ENCODE measurements around the gene CDC25B. TPM values are rescaled to one million over a fixed set of nuclear protein-coding genes. Genes with fewer than 3 reads are reported as not detected.

Gene CDC25B
- total and polyA plus RNA-seq, 2 of the 8 experiments (the other 6 are each of a cell fraction or from before 2014, with no cell fraction given), result 21.7 to 31.2 TPM

GRCh38 chr20:3749689-3750531, 46.2 kb upstream of the CDC25B start:
- peak overlapping the region; percentile 68; the same call in 1 of the 2 replicates for H2BK12ac ChIP-seq (ENCODE audit: low read depth, low read length)
- POLR2A ChIA-PET (ENCODE audit: partially characterized antibody), result interaction anchor here (0.7 to 1.9 kb wide), 9 partner anchors 10 to 71 kb away, joined by 3 to 8 read pairs (median 4); partner anchors contain the start of genes AP5S1 and HSPA12B
- CTCF ChIA-PET (ENCODE audit: partially characterized antibody), result interaction anchor here (0.5 to 18.6 kb wide), 35 partner anchors 13 to 366 kb away, joined by 3 to 308 read pairs (median 5); partner anchors contain the start of genes ADISSP, AP5S1, CENPB and HSPA12B
- no peaks in the 10 kb centered on the region; a peak in 1 of 8 replicates for H3K36me3 ChIP-seq (ENCODE audit: control insufficient read depth in 2 of 4, insufficient read depth in 4 of 4, low read length in 3 of 4)
- peak overlapping the region; percentile 83 for H4K8ac ChIP-seq (ENCODE audit: extremely low read depth, insufficient read depth, low read length)
- no peak overlapping the region for H2AK5ac ChIP-seq (ENCODE audit: low read depth, low read length)
- no peak overlapping the region for H3K23ac ChIP-seq (ENCODE audit: insufficient read length)
- H2BK120ac ChIP-seq (replicated peaks; ENCODE audit: low read depth, low read length), result no peak overlapping the region
- H3K79me2 ChIP-seq (ENCODE audit: control insufficient read depth in 1 of 2, insufficient read depth in 2 of 2, low read length in 2 of 2), result no peaks in the 10 kb centered on the region
- no peak overlapping the region for H2BK20ac ChIP-seq (ENCODE audit: low read length)
- FAIRE-seq (no peak), DNase-seq (ENCODE audit: low read depth in 1 of 2, low spot score in 2 of 2) (peak; percentile 46 to 94)
- H3K14ac ChIP-seq (ENCODE audit: insufficient read length), result no peak overlapping the region
- no peak overlapping the region; the same call in 1 of the 2 replicates for H2AFZ ChIP-seq (ENCODE audit: low read length)
- peak overlapping the region; percentile 51 to 89 for H3K4me2 ChIP-seq (ENCODE audit: insufficient read depth in 1 of 2, low read depth in 2 of 2, low read length in 2 of 2)
- 0 out of 2 replicates have a peak overlapping the region, but pooled peaks have one; percentile 66 for H3K18ac ChIP-seq (ENCODE audit: extremely low read depth, low read length)
- WGBS, 2 experiments (ENCODE audit: extremely low coverage in 1 of 2, insufficient coverage in 1 of 2, insufficient read length in 1 of 2, insufficient replicate concordance in 2 of 2, low coverage in 1 of 2, low lambda C conversion rate in 2 of 2, missing lambda C conversion rate in 1 of 2), result 10% methylated on average over 49 of the region's 72 CpGs; no CpG with 5 or more reads in 1 of the 2 experiments
- H3K23me2 ChIP-seq (ENCODE audit: low read depth, low read length), result peaks cover 22% of the 10 kb centered on the region
- H3K4me1 ChIP-seq (replicated peaks in 1 of 4; ENCODE audit: control insufficient read depth in 3 of 4, insufficient read depth in 4 of 4, low read length in 3 of 4), result peaks cover 0 to 23% (median 7%) of the 10 kb centered on the region in 4 experiments; a peak in 5 of 7 replicates
- no peaks in the 10 kb centered on the region for H3K79me1 ChIP-seq (ENCODE audit: low read depth, low read length)
- no peak overlapping the region for H3K4ac ChIP-seq (replicated peaks; ENCODE audit: insufficient read length, low read depth, low read length)
- no peaks in the 10 kb centered on the region for H3K9me3 ChIP-seq (ENCODE audit: insufficient read depth in 2 of 2, low read depth in 1 of 2, low read length in 1 of 2)
- no peak overlapping the region; a peak in 1 of 7 replicates for H3K9ac ChIP-seq (replicated peaks in 1 of 4; ENCODE audit: extremely low read depth in 1 of 4, low read depth in 3 of 4, low read length in 3 of 4)
- peak overlapping the region; percentile 71; the same call in 1 of the 2 replicates for H2BK5ac ChIP-seq (ENCODE audit: low read depth, low read length)
- no peak overlapping the region for H2BK15ac ChIP-seq (ENCODE audit: low read length)
- peaks cover 4 to 26% (median 20%) of the 10 kb centered on the region in 4 experiments for H3K27me3 ChIP-seq (replicated peaks in 1 of 4; ENCODE audit: control insufficient read depth in 3 of 4, extremely low read depth in 1 of 4, insufficient read depth in 3 of 4, low read length in 3 of 4)
- H3K56ac ChIP-seq (replicated peaks; ENCODE audit: insufficient read length, low read depth, low read length), result no peak overlapping the region
- no peak overlapping the region for H3K27ac ChIP-seq (ENCODE audit: low read depth, low read length)
- H4K5ac ChIP-seq (ENCODE audit: insufficient read length, low read depth, low read length), result no peak overlapping the region
- peak overlapping the region; percentile 19 to 61 (median 50) for H3K4me3 ChIP-seq (ENCODE audit: extremely low read depth in 1 of 4, insufficient read depth in 2 of 4, low read depth in 3 of 4, low read length in 4 of 4)
- peak overlapping the region; percentile 91 for H4K91ac ChIP-seq (replicated peaks; ENCODE audit: insufficient read length, low read length)
- H4K20me1 ChIP-seq (replicated peaks in 1 of 2; ENCODE audit: control insufficient read depth in 1 of 2, insufficient read depth in 2 of 2, low read length in 2 of 2), result peaks cover 2 to 17% of the 10 kb centered on the region in 2 experiments
- TF ChIP-seq SIRT6 (IDR thresholded peaks at IDR 0.05; ENCODE audit: low read length) (no peak), KDM4A (IDR thresholded peaks at IDR 0.05; ENCODE audit: low read depth, low read length, severe bottlenecking) (peak; percentile 86), SUZ12 (IDR thresholded peaks at IDR 0.05; ENCODE audit: low read length) (no peak), TAF1 (IDR thresholded peaks at IDR 0.05; ENCODE audit: low read depth, low read length) (peak; percentile 63), SIN3A (conservative IDR thresholded peaks at IDR 0.05 in 1 of 2, IDR thresholded peaks at IDR 0.05 in 1 of 2; ENCODE audit: low read depth in 1 of 2, low read length in 2 of 2) (0 out of 4 replicates have a peak, but pooled peaks of 1 of the 2 experiments have one; percentile 63), JUND (IDR thresholded peaks at IDR 0.05; ENCODE audit: low read length) (no peak), EGR1 (IDR thresholded peaks at IDR 0.05; ENCODE audit: borderline replicate concordance, low read depth, low read length) (no peak; the same call in 1 of the 2 replicates), MAFK (IDR thresholded peaks at IDR 0.05; ENCODE audit: low read depth, low read length) (no peak), FOSL1 (IDR thresholded peaks at IDR 0.05; ENCODE audit: insufficient read depth, low read depth, low read length) (no peak), CHD1 (IDR thresholded peaks at IDR 0.05; ENCODE audit: low read depth, low read length) (no peak), BRCA1 (IDR thresholded peaks at IDR 0.05; ENCODE audit: low read depth, low read length) (no peak), SP1 (IDR thresholded peaks at IDR 0.05; ENCODE audit: low read depth, low read length) (no peak)

Measured in H1 (cell line).